Measurements from ENCODE around the gene MNT. TPM values are rescaled to one million over a fixed set of nuclear protein-coding genes. Genes with fewer than 3 reads are reported as not detected.

The MNT gene
- total RNA-seq, 1 experiment from 2014 or later = 38.9 TPM

- no peak overlapping the region for H2AK5ac ChIP-seq (ENCODE audit: insufficient read length, low read length)
- no peaks in the 10 kb centered on the region for H3K27me3 Mint-ChIP-seq (ENCODE audit: low read depth)
- no peaks in the 10 kb centered on the region for H3K79me2 ChIP-seq (ENCODE audit: insufficient read depth, low read length)
- no peak overlapping the region for H2BK12ac ChIP-seq (ENCODE audit: insufficient read length, low read depth, low read length)
- H2BK5ac ChIP-seq (ENCODE audit: insufficient read length, low read length) = no peak overlapping the region
- no peak overlapping the region for H3K4ac ChIP-seq (ENCODE audit: low read depth, low read length)
- H4K91ac ChIP-seq (ENCODE audit: insufficient read length, low read depth, low read length) = no peak overlapping the region
- H2AFZ ChIP-seq (ENCODE audit: low read length) = no peak overlapping the region
- no peak for DNase-seq
- no peak overlapping the region for H3K56ac ChIP-seq (ENCODE audit: insufficient read length, low read depth, low read length)
- no peaks in the 10 kb centered on the region for H3K4me1 ChIP-seq (ENCODE audit: insufficient read depth, low read length)
- peaks cover 9 to 10% of the 10 kb centered on the region in 2 experiments for H3K9me3 Mint-ChIP-seq
- no peaks in the 10 kb centered on the region for H3K27me3 ChIP-seq (ENCODE audit: insufficient read depth, low read length)
- H4K5ac ChIP-seq (ENCODE audit: insufficient read length, low read depth, low read length) = no peak overlapping the region
- no peaks in the 10 kb centered on the region for H3K9me3 ChIP-seq (ENCODE audit: control insufficient read depth, low read depth, low read length)
- no peaks in the 10 kb centered on the region for H4K20me1 ChIP-seq (ENCODE audit: control insufficient read depth, insufficient read depth, insufficient read length)
- no peaks in the 10 kb centered on the region for H3K23me2 ChIP-seq (ENCODE audit: insufficient read length, low read depth, low read length, poor library complexity, severe bottlenecking)
- no peak overlapping the region for H2BK120ac ChIP-seq (ENCODE audit: low read depth, low read length, poor library complexity, severe bottlenecking)
- no peak overlapping the region for H3K9ac ChIP-seq (ENCODE audit: extremely low read depth, insufficient read length, low read length)
- no peak overlapping the region for H2BK15ac ChIP-seq (ENCODE audit: low read depth, low read length)
- no peaks in the 10 kb centered on the region for H3K4me1 Mint-ChIP-seq
- peaks cover 26 to 38% (median 31%) of the 10 kb centered on the region in 3 experiments for H3K36me3 Mint-ChIP-seq (ENCODE audit: insufficient read depth in 1 of 3, low read depth in 3 of 3)
- no peaks in the 10 kb centered on the region for H3K79me1 ChIP-seq (ENCODE audit: insufficient read depth, low read depth, low read length, poor library complexity, severe bottlenecking)
- H3K18ac ChIP-seq (ENCODE audit: insufficient read length, low read depth, low read length) = no peak overlapping the region
- no peak overlapping the region for H3K4me3 Mint-ChIP-seq
- H2BK20ac ChIP-seq (ENCODE audit: low read depth, low read length, poor library complexity, severe bottlenecking) = no peak overlapping the region
- H3K27ac ChIP-seq (ENCODE audit: insufficient read length, low read depth, low read length) = no peak overlapping the region
- no peak overlapping the region for H4K8ac ChIP-seq (replicated peaks; ENCODE audit: insufficient read length, low read depth, low read length)
- no CpG with 5 or more reads among the region's 8 CpGs for WGBS (ENCODE audit: extremely low coverage, insufficient read length, low lambda C conversion rate)
- no peak overlapping the region for H3K4me2 ChIP-seq (ENCODE audit: insufficient read depth, insufficient read length, low read length)
- no peak overlapping the region for H3K14ac ChIP-seq (ENCODE audit: insufficient read depth, low read length)
- no peak for TF ChIP-seq CTCF (conservative IDR thresholded peaks at IDR 0.05)
- H3K27ac Mint-ChIP-seq = no peak overlapping the region
- no peak overlapping the region for H3K23ac ChIP-seq (ENCODE audit: insufficient read length, low read depth, low read length)
- H3T11ph ChIP-seq (ENCODE audit: low read length) = no peak overlapping the region
Observed at GRCh38 chr17:2444382-2444781, 43.5 kb upstream of the MNT start.

Data from H9 (cell line).